B cell (primary cell): ENCODE data around the gene ADRB2. TPM values are rescaled to one million over a fixed set of nuclear protein-coding genes. Genes with fewer than 3 reads are reported as not detected.

ENCODE experiments used
- ATAC-seq: fragments of 200-7000 bp; cut with Tn5 transposase; one replicate; pipeline ENCODE4 v1.10.0; 2021; ENCODE audit warnings: low read depth, mild to moderate bottlenecking, moderate number of reproducible peaks, moderate library complexity
- CTCF ChIA-PET: fragments of 350-600 bp; sonication (Branson Sonifier 250); formaldehyde crosslinking; loops from one replicate; lab custom pipeline; 2021; ENCODE audit warnings: antibody characterized with exemption, inconsistent platforms; lab: Charles Lee
- POLR2A ChIA-PET: fragments of 350-600 bp; sonication (Branson Sonifier 250); formaldehyde crosslinking; loops from one replicate; lab custom pipeline; 2021; ENCODE audit warnings: antibody characterized with exemption; lab: Charles Lee
- DNase-seq: peaks from one replicate; pipeline ENCODE4 v3.0.0; 2013
- H2AFZ ChIP-seq: 2 replicates; pipeline ENCODE4 v1.6.1; 2012; ENCODE audit warnings: mild to moderate bottlenecking, low read depth, low read length; ENCODE audit not compliant: insufficient read depth, poor library complexity, severe bottlenecking
- H3K27ac ChIP-seq, 2 donors: 1 replicate in 1 of 2; 2 replicates in 1 of 2; pipeline ENCODE4 v1.5.1; 2012 to 2013; ENCODE audit warnings: low read length in 2 of 2, mild to moderate bottlenecking in 2 of 2, moderate library complexity in 1 of 2
- H3K27me3 ChIP-seq, 4 experiments: fragments of 200-600 bp in 1 of 4; sonication (generic) in 1 of 4; replicated peaks in 1 of 4; 1 replicate in 2 of 4; 2 replicates in 2 of 4; pipeline versions ENCODE4 v1.6.1 to v1.7.0; 2013 to 2016; ENCODE audit warnings: low read length in 3 of 4, mild to moderate bottlenecking in 2 of 4, mixed read lengths in 1 of 4, moderate library complexity in 1 of 4; ENCODE audit not compliant: insufficient read depth in 4 of 4, control insufficient read depth in 3 of 4; ENCODE audit errors: control extremely low read depth in 1 of 4
- H3K36me3 ChIP-seq, 2 experiments: replicated peaks in 1 of 2; 1 replicate in 1 of 2; 2 replicates in 1 of 2; pipeline versions ENCODE4 v1.6.1 to v1.7.1; 2013; ENCODE audit warnings: low read length in 1 of 2; ENCODE audit not compliant: insufficient read depth in 2 of 2, control insufficient read depth in 1 of 2; ENCODE audit errors: control extremely low read depth in 1 of 2, extremely low read depth in 1 of 2
- H3K4me1 ChIP-seq, 2 donors: fragments of 200-600 bp in 1 of 2; sonication (generic) in 1 of 2; 1 replicate in 1 of 2; 2 replicates in 1 of 2; pipeline versions ENCODE4 v1.5.1 to v1.6.1; 2013 to 2017; ENCODE audit warnings: low read length in 2 of 2; ENCODE audit not compliant: control insufficient read depth in 2 of 2, insufficient read depth in 2 of 2
- H3K4me2 ChIP-seq: replicated peaks from 2 replicates; pipeline ENCODE3; 2012; ENCODE audit warnings: mild to moderate bottlenecking, low read depth, low read length; ENCODE audit not compliant: poor library complexity, severe bottlenecking
- H3K4me3 ChIP-seq, 5 experiments: fragments of 200-600 bp in 1 of 5; sonication (generic) in 1 of 5; 1 replicate in 3 of 5; 2 replicates in 2 of 5; pipeline versions ENCODE4 v1.5.1 to v1.7.0; 2011 to 2016; ENCODE audit warnings: low read length in 4 of 5, mild to moderate bottlenecking in 4 of 5, low read depth in 2 of 5, control low read depth in 1 of 5, moderate library complexity in 1 of 5; ENCODE audit not compliant: insufficient read depth in 1 of 5; ENCODE audit errors: control extremely low read depth in 1 of 5, extremely low read depth in 1 of 5
- H3K79me2 ChIP-seq: fragments of 200-600 bp; sonication (generic); one replicate; pipeline ENCODE4 v1.6.0; 2016; ENCODE audit warnings: low read length; ENCODE audit not compliant: control insufficient read depth, insufficient read depth
- H3K9ac ChIP-seq: fragments of 200-600 bp; sonication (generic); 2 replicates; pipeline ENCODE4 v1.6.1; 2017; ENCODE audit warnings: mild to moderate bottlenecking, low read length, moderate library complexity
- H3K9me3 ChIP-seq, 3 donors: one replicate each; pipeline versions ENCODE4 v1.6.1 to v1.7.1; 2013; ENCODE audit warnings: low read length in 2 of 3; ENCODE audit not compliant: control insufficient read depth in 2 of 3, insufficient read depth in 1 of 3; ENCODE audit errors: control extremely low read depth in 1 of 3
- H4K20me1 ChIP-seq: 2 replicates; pipeline ENCODE4 v1.6.0; 2012; ENCODE audit warnings: mild to moderate bottlenecking, low read length; ENCODE audit not compliant: insufficient read depth, control insufficient read depth, poor library complexity, severe bottlenecking
- H3K27ac Mint-ChIP-seq: one replicate; pipeline ENCODE4 v1.8.0; 2021; ENCODE audit warnings: mixed read lengths
- H3K27me3 Mint-ChIP-seq: one replicate; pipeline ENCODE4 v1.8.0; 2021; ENCODE audit warnings: mixed read lengths
- H3K4me1 Mint-ChIP-seq: one replicate; pipeline ENCODE4 v1.8.0; 2021; ENCODE audit warnings: mixed read lengths
- H3K4me3 Mint-ChIP-seq: one replicate; pipeline ENCODE4 v1.8.0; 2021; ENCODE audit warnings: mixed read lengths
- H3K9me3 Mint-ChIP-seq: one replicate; pipeline ENCODE4 v1.8.0; 2022; ENCODE audit warnings: mixed read lengths; ENCODE audit not compliant: insufficient read depth
- CTCF ChIP-seq: fragments of 200-600 bp; IDR thresholded peaks from one replicate; pipeline ENCODE4 v1.8.0; 2022; ENCODE audit warnings: antibody characterized with exemption, mild to moderate bottlenecking
- EZH2 ChIP-seq: IDR thresholded peaks from 2 replicates; pipeline ENCODE4 v1.6.1; 2012; ENCODE audit warnings: borderline replicate concordance, low read depth, mild to moderate bottlenecking, moderate library complexity, low read length; ENCODE audit not compliant: insufficient read depth, poor library complexity, severe bottlenecking
- WGBS: methylation state at CpG from one replicate; pipeline ENCODE4 v1.1.5; 2013; ENCODE audit warnings: missing lambda C conversion rate; ENCODE audit not compliant: insufficient coverage; 5-methylcytosine and 5-hydroxymethylcytosine counted together
- intact Hi-C: fragments of 100-400 bp; cut with micrococcal nuclease; formaldehyde crosslinking; loops from one replicate; pipeline ENCODE4 v1.10.0; 2022
- polyA plus RNA-seq: library from polyadenylated mRNA; depleted of rRNA; stranded (reverse); fragments of >200 nt; gene quantifications from 2 replicates; pipeline ENCODE4 v1.2.3, GENCODE V29; 2012
- total RNA-seq, 2 donors: library from RNA; stranded (reverse); fragments of 120-200 nt in 1 of 2; gene quantifications; 1 replicate in 1 of 2; 2 replicates in 1 of 2; pipeline versions ENCODE4 v1.2.3 to v1.2.4, GENCODE V29; 2013 to 2022

ADRB2 gene
- total and polyA plus RNA-seq, 2 donors (not counting 1 experiment from before 2014, with no cell fraction given) = 6.0 to 12.4 TPM

GRCh38 chr5:148866024-148866423 lies 39.6 kb downstream of the ADRB2 start:
- WGBS = 86% methylated on average over 2 of the region's 2 CpGs
- H3K4me1 Mint-ChIP-seq = no peaks in the 10 kb centered on the region
- H3K27me3 Mint-ChIP-seq = no peaks in the 10 kb centered on the region
- DNase-seq (no peak), ATAC-seq (no peak)
- Histone ChIP-seq H3K9ac (no peak overlapping the region), H3K4me3 (no peak overlapping the region), H3K4me2 (no peak overlapping the region), H3K36me3 (no peaks in the 10 kb centered on the region), H3K27me3 (no peaks in the 10 kb centered on the region), H2AFZ (no peak overlapping the region), H4K20me1 (no peaks in the 10 kb centered on the region), H3K79me2 (no peaks in the 10 kb centered on the region), H3K9me3 (peaks cover 0 to 3% (median 2%) of the 10 kb centered on the region in 3 donors), H3K4me1 (no peaks in the 10 kb centered on the region), H3K27ac (no peak overlapping the region)
- intact Hi-C loops = no loop called here
- no peak overlapping the region for H3K4me3 Mint-ChIP-seq
- POLR2A ChIA-PET = no interaction called here
- CTCF ChIA-PET = no interaction called here
- no peak for TF ChIP-seq EZH2
- TF ChIP-seq CTCF = no peak
- no peaks in the 10 kb centered on the region for H3K9me3 Mint-ChIP-seq
- no peak overlapping the region for H3K27ac Mint-ChIP-seq

- Histone ChIP-seq H3K27ac (no peak overlapping the region), H3K4me3 (no peak overlapping the region), H3K4me2 (no peak overlapping the region), H2AFZ (no peak overlapping the region), H3K4me1 (no peaks in the 10 kb centered on the region), H3K27me3 (no peaks in the 10 kb centered on the region), H3K9ac (no peak overlapping the region), H4K20me1 (no peaks in the 10 kb centered on the region), H3K79me2 (no peaks in the 10 kb centered on the region), H3K36me3 (no peaks in the 10 kb centered on the region), H3K9me3 (no peaks in the 10 kb centered on the region)
- ChIA-PET CTCF (interaction anchor here (1.1 kb wide), 1 partner anchor 24 kb away, joined by 3 read pairs; no protein-coding TSS in a partner anchor), POLR2A (no interaction called here)
- H3K27ac Mint-ChIP-seq = no peak overlapping the region
- ATAC-seq (no peak), DNase-seq (no peak)
- no peaks in the 10 kb centered on the region for H3K9me3 Mint-ChIP-seq
- 96% methylated on average over 4 of the region's 5 CpGs for WGBS
- no peaks in the 10 kb centered on the region for H3K4me1 Mint-ChIP-seq
- TF ChIP-seq CTCF (no peak), EZH2 (no peak)
- no peaks in the 10 kb centered on the region for H3K27me3 Mint-ChIP-seq
- intact Hi-C loops = no loop called here
- no peak overlapping the region for H3K4me3 Mint-ChIP-seq
Measured at GRCh38 chr5:148873120-148873519, 46.7 kb downstream of the ADRB2 start.
